Stimulated activated CD8-positive, alpha-beta memory T cell treated with anti-CD3 and anti-CD28 coated beads, Interleukin-2, amount 100 ng/mL, for 1 hour (primary cell): ENCODE results near the gene ACADSB.
A peak's percentile ranks its signal among the peaks of the same experiment; 100 is the strongest.

Source experiments
- DNase-seq, 2 donors: peaks; one replicate each; pipeline ENCODE4 v3.0.0-alpha.2; 2020; ENCODE audit warnings: low read depth in 2 of 2

ACADSB gene

DNA sequence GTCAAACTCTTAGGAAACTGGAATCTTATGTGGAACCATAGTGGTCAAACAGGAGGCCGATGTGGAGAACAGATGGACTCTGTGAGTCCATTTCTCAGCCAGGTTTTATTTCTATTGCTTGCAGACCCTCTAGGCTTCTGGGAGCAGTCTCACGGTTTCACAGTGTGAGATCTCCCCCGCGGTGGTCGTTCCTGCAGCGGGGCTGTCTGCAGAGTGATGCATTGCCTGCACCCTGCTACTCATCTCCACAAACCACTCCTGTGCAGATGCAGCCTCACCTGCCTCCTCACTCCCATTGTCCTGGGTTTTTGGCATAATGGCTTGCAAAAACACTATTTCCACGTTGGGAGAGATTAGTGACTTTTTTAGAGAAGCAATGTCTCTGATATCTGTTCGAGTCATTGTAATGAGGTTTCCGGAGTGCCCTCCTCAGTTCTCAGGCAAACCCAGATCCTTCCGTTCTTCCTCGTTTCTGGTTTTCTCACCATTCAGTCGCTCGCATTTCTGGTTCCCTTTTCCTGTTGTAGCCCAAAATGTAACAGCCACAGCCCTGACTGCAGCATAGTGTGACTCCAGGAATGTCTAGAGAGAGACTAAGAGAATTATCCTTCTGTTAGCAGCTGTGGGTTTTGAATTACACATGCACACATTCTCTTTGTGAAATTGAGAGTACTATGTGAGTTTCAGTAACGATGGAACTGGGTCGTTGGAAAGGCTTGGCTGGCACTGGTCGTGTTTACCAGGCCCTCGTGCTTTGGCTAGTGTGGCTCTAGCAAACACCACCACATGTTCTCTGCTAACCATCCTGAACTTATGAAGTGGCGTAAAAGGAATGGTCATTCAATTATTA, 30.2 kb downstream of the ACADSB start:
- DNase-seq = no peak

DNA sequence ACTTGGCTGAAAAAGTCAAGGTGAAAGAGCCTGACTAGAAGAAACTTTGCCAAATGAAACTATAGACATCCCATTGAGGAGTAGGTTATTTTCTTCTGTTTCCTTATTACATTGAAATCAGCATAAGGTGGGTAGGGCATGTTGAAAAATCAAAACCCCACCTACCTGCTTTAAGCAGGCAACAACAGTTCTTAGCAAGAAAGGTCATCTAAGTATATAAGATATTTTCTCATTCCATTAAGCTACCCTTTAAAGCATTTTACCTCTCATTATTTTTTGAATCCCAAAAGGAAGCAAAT, 30.8 kb downstream of the ACADSB start:
- DNase-seq = no peak

DNA sequence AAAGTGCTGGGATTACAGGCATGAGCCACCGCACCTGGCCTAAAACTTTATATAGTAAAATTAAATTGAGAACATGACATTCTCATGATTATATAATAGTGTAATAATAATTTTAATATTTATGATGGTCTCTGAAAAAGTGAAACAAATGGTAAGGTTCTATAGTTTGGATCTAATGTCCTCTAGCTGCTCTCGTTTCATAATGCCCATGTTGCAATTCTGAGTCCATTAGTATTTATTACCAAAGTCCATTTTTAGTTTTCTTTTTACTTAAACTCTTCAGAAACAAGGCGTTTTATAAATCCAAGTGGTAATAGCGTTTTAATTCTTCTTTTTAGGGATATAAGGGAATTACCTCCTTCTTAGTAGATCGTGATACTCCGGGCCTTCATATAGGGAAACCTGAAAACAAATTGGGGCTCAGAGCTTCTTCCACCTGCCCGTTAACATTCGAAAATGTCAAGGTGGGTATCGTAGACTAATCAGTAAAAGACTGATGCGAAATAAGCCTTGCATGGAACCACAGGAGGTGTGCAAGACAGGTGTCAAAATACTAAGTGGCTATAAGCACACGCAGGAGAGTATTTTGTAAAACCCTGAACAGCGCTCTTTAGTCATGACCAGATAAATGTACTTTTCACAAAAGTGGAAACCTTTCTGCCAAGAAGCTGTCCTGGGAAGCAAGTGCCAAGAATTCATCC, 34.1 kb downstream of the ACADSB start:
- DNase-seq = no peak

DNA sequence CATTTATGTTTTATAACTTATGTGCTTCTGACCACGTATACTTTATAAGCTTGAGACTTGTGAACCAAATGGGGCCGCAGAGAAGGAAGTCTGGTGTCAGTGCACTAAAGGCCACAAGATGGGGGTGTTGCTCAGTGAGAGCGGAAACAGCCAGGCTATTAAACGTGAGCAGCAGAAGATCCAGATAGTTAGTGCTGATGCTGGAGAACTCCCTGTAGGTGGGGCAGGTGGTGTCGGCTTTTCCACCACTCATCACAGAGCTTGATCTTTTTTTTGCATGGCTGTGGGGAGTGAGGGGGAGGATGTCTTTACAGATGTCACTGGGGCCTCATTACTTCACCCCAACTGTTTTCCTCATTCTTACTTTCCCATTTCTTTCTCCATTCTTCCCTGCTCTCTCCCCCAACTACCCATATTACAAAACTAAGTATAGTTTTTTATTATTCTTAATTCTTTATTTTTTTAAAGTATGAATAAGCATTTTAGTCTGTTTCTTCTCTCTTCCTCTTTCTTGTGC, 34.7 kb downstream of the ACADSB start:
- peak in 1 of 2 donors; percentile 2 for DNase-seq

DNA sequence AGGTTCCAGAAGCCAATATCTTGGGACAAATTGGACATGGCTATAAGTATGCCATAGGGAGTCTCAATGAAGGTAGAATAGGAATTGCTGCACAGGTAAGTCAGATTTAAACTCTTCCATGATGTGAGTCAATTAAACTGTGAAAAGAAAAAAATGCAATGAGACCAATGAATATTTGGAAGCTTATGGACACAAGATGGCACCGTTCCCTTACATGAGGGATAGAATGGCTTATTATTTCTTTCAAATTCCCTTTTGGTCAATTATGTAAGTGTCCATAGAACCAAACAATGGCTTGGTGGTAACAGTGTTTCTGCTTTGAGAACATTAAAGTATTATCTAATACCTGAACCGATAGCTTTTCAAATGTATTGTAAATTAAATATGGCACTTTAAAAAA, 35.6 kb downstream of the ACADSB start:
- no peak for DNase-seq

DNA sequence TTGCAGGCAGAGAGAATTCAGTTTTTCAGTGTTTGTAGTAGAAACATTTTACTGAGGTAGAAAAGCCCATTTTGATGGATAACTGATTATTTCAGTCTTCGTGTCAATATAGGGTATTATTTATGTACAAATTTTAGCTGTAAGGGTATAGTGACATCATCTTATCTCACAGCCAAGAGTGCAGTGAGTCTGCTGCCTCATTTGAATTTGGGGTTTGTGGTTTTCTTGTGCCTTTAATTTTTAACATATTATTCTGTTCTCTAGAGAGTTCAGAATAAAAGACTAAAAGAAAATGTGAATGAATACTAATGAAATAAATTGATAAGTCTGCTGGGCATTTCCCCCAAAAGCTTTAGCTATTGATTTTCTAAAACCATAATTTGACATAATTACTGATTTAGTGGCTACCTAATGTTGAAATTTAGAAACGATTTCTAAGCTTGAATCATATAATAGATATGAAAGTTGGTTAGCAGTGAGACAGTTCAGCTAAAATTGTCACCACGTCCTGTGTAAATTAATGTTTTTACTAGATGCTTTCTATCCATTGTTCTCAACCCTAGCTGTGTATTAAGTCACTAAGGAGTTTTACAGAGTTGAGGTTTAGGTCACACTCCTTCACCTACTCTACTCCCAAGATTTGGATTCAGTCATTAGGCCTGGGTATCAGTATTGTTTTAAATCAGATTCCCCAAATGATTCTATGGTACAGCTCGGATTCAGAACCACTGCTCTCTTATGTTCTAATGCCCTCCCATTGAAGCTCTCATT, 37.3 kb downstream of the ACADSB start:
- DNase-seq = no peak

DNA sequence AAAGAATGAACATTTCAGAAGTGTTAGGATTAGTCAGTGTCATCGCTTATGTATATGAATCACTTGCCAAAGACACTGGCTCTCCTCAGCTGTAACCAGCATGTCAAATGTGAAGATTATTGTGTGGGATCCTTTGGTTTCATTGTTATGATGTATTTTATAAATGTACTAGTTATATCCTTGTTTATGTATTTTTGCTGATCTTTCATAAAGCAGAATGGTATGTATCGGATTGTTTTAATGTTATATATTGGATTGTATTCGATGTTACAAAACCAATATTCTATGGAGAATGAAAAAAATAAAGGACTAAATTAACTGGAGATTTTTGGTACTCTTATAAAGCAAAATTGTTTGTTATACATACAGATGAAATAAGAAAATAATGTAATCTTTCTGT, 49.2 kb downstream of the ACADSB start:
- no peak for DNase-seq

DNA sequence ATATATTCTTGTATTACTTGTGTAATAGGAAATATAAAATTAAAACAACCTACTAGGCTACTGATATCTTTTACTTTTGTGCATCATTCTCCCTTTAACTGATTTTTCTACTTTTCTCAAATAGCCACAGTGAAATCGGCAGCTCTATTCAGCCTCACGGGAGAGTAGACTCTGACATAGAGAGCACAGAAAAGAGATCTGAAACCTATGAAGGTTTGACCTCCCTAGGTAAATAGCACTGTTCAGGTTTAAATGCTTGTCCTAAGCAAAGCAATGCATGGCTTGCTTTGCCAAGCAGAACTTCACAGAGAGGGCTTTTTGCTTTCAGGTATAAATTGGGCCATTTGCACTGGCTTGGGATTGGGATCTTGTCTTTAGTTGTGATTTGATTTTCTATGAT, 53.1 kb downstream of the ACADSB start:
- no peak for DNase-seq

DNA sequence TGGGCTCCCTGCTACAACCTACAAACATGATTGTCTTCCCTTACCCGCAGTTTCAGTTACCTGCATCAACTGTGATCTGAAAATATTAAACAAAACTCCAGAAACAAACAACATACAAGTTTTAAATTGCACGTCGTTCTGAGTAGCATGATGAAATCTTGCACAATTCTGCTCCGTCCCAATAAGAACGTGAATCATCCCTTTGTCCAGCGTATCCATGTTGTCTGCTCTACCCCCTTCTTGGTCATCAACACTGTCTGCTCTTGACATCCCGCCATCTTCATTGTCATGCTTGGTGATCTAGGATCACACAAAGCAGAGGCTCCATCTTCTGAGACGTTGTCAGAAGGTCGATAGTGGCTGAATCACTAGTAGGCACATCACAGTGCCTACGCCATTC, 53.9 kb downstream of the ACADSB start:
- DNase-seq = no peak

DNA sequence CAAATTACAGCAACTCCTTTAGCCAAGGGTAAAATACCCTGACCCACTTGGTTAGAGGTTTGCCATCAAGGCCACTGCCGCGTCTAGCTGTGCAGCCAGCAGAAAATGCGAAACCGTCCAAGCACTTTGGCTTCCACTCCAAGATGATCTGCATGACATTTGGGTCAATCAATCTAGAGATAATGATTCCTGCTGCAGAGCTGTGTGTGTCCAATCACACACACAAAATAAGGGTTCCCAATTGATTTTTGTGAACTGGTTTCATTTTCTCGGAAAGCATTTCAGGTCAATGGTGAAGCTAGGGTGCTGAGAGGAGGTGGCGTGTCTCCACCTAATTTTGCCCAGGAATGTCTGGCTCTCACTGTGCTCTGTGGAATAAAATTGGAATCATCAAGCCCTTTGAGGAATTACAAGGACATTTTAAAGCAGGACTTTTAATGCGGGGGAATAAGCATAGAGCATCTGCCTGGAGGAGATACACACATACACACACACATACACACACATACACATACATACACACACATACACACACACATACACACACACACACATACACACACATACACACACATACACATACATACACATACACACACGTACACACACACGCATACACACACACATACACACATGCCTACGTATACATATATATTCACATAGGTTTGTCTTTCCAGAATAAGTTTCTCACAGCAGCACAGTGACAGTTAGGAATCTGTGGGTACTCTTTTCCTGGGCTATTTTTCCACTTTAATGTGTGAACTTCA, 59.5 kb downstream of the ACADSB start:
- DNase-seq = no peak

DNA sequence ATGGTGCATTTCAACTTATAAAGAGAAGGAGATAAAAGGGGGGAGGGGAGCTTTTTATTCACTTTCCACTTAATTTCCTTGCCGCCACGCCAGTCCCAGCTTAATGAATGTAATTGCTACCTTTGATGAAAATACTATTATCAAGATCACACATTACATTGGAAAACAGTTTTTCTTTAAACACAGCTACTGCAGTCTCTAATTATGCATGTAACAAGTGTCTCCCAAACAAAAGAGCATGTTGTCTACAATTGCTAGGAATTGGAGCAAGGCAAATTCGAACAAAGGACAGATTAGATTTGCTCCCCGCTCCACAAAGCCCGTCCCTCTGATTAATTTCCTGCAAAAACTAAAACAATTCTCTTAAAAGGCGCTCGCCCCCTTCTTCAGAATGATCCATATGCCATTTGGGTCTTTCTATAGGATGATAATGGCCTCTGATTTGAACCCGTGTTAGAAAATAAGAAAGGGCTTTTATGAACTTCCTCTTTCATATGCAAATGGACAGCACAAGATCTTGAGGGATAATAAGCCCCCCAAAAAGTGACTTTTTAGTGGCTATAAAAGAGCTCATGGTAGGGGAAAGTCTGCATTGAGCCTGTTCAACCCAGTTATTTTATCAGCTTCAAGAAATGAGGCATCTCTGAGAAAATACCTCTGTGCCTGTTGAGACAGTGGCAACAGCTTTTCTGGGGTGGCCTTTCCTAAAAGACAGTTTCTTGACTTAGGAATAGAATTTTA, 60.6 kb downstream of the ACADSB start:
- no peak for DNase-seq

DNA sequence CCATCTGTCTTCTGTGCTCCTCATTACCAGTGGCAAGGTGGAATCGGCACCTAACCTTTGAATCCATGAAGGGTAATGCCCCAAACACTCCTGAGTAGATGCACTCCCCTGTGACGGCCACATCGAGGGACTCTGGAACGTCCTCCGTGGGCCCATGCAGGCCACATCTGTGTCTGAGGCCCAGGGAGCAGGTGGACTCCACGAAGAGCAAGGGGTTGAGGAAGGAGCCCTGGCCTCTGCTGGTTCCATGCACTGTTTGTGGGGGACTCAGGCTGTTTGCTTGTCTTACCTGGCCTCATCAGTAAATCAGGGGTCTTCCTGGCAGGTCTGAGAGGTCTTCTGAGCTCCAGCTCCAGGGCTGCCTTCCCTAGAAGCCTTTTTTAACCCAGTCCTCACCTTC, 64.4 kb downstream of the ACADSB start:
- no peak for DNase-seq

DNA sequence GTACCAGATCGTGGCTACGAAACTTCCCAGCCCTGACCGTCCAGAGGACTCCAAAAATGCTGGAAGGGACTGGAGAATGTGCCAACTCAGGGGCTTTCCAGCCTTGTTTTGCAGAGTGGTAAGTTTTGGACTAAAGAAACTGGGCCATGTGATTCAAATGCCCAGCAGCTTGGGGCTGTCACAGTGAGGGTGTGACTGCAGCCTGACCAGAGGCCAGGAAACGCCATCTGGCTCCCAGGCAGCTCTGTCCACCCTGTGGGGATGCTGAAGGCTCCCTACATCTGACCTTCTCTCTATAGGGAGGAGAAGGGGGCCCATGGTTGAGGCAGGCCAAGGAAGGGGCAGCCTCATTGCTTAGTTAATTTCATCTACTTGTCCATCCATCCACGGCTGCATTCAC, 65.4 kb downstream of the ACADSB start:
- DNase-seq = no peak

DNA sequence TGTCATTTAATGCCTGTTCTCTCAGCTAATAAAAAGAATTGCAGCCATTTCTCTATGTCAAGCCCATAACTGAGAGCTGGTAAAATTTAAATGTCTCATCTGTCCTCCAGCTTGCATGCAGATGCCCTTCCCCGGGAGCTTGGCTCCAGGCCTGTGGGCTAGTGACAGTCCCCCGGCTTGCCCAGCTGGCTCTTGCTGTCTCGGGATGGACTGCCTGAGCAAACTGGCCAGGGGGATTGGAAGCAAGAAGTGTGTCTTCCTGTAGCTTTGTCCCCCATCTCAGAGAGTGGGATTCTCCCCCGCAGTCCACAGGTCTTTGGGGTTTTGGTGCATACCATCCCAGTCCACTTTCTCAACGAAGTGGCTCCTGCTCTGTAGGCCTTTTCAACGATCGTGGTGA, 73.1 kb downstream of the ACADSB start:
- no peak for DNase-seq

DNA sequence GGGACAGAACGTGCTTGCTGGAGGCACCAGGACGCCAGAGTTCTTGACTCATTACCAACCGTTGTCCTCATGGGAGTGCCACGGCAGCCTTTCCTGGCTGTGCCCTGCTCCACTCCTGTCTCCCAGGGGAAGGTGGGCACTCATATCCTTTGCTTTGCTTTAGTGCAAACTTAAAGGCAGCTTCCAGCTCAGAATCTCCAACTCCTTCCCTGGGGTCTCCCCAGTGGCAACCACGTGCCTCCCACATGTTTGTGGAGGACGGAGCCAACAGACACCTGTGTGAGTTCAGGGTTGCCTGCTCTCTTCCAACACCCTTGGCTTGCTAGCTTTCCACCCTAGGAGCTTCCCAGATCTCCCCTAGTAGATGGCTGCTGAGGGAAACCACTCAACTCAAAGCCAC, 75.0 kb downstream of the ACADSB start:
- DNase-seq = no peak

DNA sequence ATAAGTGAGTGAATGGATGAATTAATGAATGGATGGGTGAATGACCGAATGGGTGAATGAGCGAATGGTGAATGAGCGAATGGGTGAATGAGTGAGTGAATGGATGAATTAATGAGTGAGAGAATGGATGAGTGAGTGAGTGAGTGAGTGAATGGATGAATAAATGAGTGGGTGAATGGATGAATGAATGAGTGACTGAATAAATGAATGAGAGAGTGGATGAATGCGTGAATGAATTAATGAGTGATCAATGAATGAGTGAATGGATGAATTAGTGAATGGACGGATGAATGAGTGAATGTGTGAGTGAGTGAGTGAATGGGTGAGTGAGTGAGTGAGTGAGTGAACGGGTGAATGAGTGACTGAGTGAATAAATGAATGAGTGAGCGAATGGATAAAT, 77.5 kb downstream of the ACADSB start:
- DNase-seq = no peak

DNA sequence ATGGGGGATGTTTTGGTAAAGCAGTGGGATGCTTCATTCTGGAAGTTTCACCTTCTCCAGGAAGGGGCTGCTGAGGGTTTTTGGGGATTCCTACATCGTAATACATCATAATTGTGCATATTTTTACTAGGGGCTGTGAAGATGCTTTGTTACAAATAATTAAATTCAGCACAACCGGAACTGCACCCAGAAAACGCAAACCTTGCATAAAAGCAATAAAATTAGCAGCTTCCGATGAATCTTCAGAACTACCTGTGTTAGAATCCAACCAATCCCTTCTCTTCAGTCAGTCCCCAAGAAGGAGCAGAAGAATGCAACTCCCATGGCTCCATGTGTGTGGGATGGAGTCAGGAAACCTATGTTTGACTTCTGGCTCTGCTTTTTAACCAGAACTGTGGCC, 78.5 kb downstream of the ACADSB start:
- no peak for DNase-seq

DNA sequence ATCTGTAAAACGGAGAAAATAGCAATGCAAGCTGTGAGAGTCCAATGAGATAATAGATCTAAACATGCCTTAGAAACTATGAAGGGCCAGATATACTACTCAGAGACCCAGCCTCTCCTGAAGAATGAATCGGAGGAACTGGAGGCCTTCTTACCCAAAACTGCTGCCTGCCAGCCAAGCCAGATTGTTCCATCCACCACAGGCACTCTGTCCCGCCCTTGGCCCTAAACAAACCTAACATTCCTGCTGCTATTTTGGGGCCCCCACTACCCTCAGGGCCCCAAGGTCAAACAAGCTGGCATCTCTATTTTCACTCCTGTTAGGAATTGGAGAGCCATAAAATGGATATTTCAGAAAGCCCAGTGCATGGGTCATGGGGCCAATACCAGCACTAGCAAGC, 79.0 kb downstream of the ACADSB start:
- DNase-seq = no peak

DNA sequence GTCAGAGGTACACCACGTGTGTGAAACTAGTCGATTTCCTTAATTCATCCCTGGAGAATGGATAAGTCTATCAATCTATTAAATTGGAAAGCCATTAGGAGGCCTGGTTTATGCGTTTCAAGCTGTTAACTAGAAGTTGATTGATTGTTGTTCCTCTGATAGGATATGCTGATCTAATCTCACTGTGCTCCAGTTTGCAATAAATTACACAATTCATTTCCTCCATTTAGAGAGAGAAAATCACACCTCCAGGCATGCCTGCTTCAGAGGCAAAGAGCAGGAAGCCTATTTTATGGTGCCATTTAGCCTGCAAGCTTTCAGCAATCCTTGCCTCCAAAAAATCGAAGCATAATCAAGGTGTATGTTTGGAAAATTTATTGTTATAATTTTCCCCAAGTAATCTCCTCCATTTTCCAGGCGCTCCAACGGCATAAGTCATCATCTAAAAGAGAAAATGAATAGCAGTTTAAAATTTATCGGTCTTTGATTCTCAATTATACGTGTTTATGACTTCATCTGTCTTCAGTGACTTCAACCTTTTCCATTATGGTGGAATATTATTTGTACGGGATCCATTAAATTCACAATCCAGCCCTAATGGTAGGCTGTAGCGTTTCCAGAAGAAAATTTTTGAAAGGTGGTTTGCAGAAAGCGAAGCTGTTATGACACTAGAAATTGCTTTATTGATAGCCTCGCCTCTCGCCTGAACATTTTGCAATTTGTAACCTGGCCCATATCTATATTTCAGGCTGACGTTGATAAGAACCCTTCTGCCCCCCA, 84.0 kb downstream of the ACADSB start:
- no peak for DNase-seq

DNA sequence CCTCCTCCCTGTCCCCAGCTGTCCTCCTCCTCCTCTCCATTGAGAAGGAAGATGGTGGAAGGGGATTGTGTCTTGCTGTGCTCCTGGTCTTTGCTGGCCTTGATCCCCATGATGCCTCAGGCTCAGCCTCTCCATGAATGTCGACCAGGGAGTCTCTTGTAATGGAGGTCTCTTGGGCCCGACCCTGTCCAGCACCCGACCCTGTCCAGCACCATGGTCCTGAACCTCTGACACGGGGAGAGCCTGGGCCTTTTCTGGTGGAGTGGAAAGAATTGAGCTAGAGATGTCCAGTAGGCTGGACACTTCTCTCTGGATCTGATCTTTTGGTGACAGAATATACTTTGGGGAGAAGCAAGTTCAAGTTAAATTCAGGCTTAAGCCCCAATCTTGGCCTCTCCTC, 84.7 kb downstream of the ACADSB start:
- no peak for DNase-seq
